ENCODE data around the gene SND1.

DNA sequence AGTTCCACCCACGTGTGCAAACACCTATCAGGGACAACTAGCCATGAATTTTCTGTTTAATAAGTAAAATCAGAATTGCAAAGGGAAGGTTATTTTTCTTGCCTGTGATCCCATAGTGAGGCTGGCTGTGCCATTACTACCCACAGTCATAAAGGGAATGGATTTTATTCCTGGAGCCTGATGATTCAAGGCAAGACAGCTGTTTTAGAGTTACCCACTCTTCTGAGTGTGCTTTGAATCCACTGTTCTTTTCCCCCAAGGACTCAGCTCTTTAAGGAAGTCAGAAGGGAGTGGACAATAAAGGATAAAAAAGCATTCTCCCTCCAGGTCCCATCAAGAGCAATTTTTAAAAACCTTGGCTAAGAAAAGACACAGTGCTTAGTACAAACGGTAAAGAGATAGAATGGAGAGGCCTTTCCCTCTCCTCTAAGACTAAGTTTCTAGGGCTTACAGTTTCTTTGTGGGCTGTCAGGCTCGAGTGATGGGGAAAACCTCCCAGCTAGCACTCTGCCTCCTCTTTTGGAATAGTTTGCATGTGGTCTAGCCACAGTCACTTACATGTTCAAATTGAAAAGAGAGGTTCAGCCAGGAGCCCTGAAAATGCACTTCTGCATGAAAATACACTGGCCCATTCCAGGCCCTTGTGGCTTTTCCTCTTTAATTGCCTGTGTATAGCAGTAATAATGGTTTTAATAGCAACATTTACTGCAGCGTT is 384.4 kb downstream of the SND1 start:
- TF ChIP-seq, protein P1, sequence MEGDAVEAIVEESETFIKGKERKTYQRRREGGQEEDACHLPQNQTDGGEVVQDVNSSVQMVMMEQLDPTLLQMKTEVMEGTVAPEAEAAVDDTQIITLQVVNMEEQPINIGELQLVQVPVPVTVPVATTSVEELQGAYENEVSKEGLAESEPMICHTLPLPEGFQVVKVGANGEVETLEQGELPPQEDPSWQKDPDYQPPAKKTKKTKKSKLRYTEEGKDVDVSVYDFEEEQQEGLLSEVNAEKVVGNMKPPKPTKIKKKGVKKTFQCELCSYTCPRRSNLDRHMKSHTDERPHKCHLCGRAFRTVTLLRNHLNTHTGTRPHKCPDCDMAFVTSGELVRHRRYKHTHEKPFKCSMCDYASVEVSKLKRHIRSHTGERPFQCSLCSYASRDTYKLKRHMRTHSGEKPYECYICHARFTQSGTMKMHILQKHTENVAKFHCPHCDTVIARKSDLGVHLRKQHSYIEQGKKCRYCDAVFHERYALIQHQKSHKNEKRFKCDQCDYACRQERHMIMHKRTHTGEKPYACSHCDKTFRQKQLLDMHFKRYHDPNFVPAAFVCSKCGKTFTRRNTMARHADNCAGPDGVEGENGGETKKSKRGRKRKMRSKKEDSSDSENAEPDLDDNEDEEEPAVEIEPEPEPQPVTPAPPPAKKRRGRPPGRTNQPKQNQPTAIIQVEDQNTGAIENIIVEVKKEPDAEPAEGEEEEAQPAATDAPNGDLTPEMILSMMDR (IDR thresholded peaks at IDR 0.05) = no peak
- TF ChIP-seq POLR2AphosphoS5 (IDR thresholded peaks at IDR 0.05) = no peak
- no peak for TF ChIP-seq POLR2A (IDR thresholded peaks at IDR 0.05)

All from breast epithelium (tissue), 3 donors.